ENCODE results near the gene ZNF358.
"Not testable (repeated sequence)": the region's sequence is repeated elsewhere in the genome, so short reads cannot be mapped to it uniquely, and the experiment has no call there.

ZNF358 gene

GRCh38 chr19:7534531-7535046, 18.7 kb downstream of the ZNF358 start:
- Histone ChIP-seq H3K4me1 (ENCODE audit: insufficient read depth, low read length) (no peaks in the 10 kb centered on the region), H3K36me3 (ENCODE audit: insufficient read depth, low read depth, low read length) (peaks cover 24% of the 10 kb centered on the region), H3K9ac (ENCODE audit: low read depth, low read length) (peak overlapping the region; percentile 79; the same call in 1 of the 2 replicates), H3K27me3 (ENCODE audit: insufficient read depth, low read length) (no peaks in the 10 kb centered on the region), H3K27ac (ENCODE audit: low read length) (peak overlapping the region; percentile 72), H3K4me3 (ENCODE audit: low read length) (peak overlapping the region; percentile 94), H3K9me3 (ENCODE audit: insufficient read depth, low read depth, low read length) (no peaks in the 10 kb centered on the region)

- H3K9me3 ChIP-seq (ENCODE audit: insufficient read depth, low read depth, low read length), result no peaks in the 10 kb centered on the region
- H3K27ac ChIP-seq (ENCODE audit: low read length), result peak within 1 kb of the TSS; percentile 72
- peak within 1 kb of the TSS; percentile 79 for H3K9ac ChIP-seq (ENCODE audit: low read depth, low read length)
- peaks cover 27% of the 10 kb centered on the region for H3K36me3 ChIP-seq (ENCODE audit: insufficient read depth, low read depth, low read length)
- peak within 1 kb of the TSS; percentile 94 for H3K4me3 ChIP-seq (ENCODE audit: low read length)
- H3K4me1 ChIP-seq (ENCODE audit: insufficient read depth, low read length), result no peaks in the 10 kb centered on the region
- no peaks in the 10 kb centered on the region for H3K27me3 ChIP-seq (ENCODE audit: insufficient read depth, low read length)
Observed at GRCh38 chr19:7535047-7535997, 19.4 kb downstream of the ZNF358 start, which contains the start of gene PNPLA6. TSS of gene PNPLA6 (plus strand) at chr19:7535717. CDS start at chr19:7535789, 72 bp downstream.

- Histone ChIP-seq H3K4me1 (ENCODE audit: insufficient read depth, low read length) (no peaks in the 10 kb centered on the region), H3K4me3 (ENCODE audit: low read length) (peak overlapping the region; percentile 94), H3K27ac (ENCODE audit: low read length) (peak overlapping the region; percentile 11), H3K9me3 (ENCODE audit: insufficient read depth, low read depth, low read length) (no peaks in the 10 kb centered on the region), H3K9ac (ENCODE audit: low read depth, low read length) (peak overlapping the region; percentile 49; the same call in 1 of the 2 replicates), H3K36me3 (ENCODE audit: insufficient read depth, low read depth, low read length) (peaks cover 31% of the 10 kb centered on the region), H3K27me3 (ENCODE audit: insufficient read depth, low read length) (no peaks in the 10 kb centered on the region)
Observed at GRCh38 chr19:7535998-7536695, 20.2 kb downstream of the ZNF358 start.

- peaks cover 48% of the 10 kb centered on the region for H3K36me3 ChIP-seq (ENCODE audit: insufficient read depth, low read depth, low read length)
- H3K27me3 ChIP-seq (ENCODE audit: insufficient read depth, low read length); H3K9ac ChIP-seq (ENCODE audit: low read depth, low read length); H3K9me3 ChIP-seq (ENCODE audit: insufficient read depth, low read depth, low read length); H3K27ac ChIP-seq (ENCODE audit: low read length); H3K4me3 ChIP-seq (ENCODE audit: low read length); H3K4me1 ChIP-seq (ENCODE audit: insufficient read depth, low read length): not testable (repeated sequence)
Observed at GRCh38 chr19:7538990-7539389, 23.1 kb downstream of the ZNF358 start.

- Histone ChIP-seq H3K4me1 (ENCODE audit: insufficient read depth, low read length) (no peaks in the 10 kb centered on the region), H3K4me3 (ENCODE audit: low read length) (no peak overlapping the region), H3K9ac (ENCODE audit: low read depth, low read length) (no peak overlapping the region), H3K36me3 (ENCODE audit: insufficient read depth, low read depth, low read length) (peaks cover 48% of the 10 kb centered on the region), H3K27me3 (ENCODE audit: insufficient read depth, low read length) (no peaks in the 10 kb centered on the region), H3K9me3 (ENCODE audit: insufficient read depth, low read depth, low read length) (no peaks in the 10 kb centered on the region), H3K27ac (ENCODE audit: low read length) (no peak overlapping the region)
Observed at GRCh38 chr19:7539827-7540425, 24.0 kb downstream of the ZNF358 start.

- Histone ChIP-seq H3K9me3 (ENCODE audit: insufficient read depth, low read depth, low read length) (no peaks in the 10 kb centered on the region), H3K36me3 (ENCODE audit: insufficient read depth, low read depth, low read length) (peaks cover 52% of the 10 kb centered on the region)
Observed at GRCh38 chr19:7540761-7541474, 25.0 kb downstream of the ZNF358 start.

GRCh38 chr19:7541475-7541824, 25.5 kb downstream of the ZNF358 start:
- no peak overlapping the region for H3K9ac ChIP-seq (ENCODE audit: low read depth, low read length)
- peaks cover 52% of the 10 kb centered on the region for H3K36me3 ChIP-seq (ENCODE audit: insufficient read depth, low read depth, low read length)
- H3K4me3 ChIP-seq (ENCODE audit: low read length), result no peak overlapping the region
- no peaks in the 10 kb centered on the region for H3K4me1 ChIP-seq (ENCODE audit: insufficient read depth, low read length)
- H3K9me3 ChIP-seq (ENCODE audit: insufficient read depth, low read depth, low read length), result no peaks in the 10 kb centered on the region
- H3K27me3 ChIP-seq (ENCODE audit: insufficient read depth, low read length), result no peaks in the 10 kb centered on the region
- no peak overlapping the region for H3K27ac ChIP-seq (ENCODE audit: low read length)

More at GRCh38 chr19:7540761-7541474, 25.0 kb downstream of the ZNF358 start:
- Histone ChIP-seq H3K4me3 (ENCODE audit: low read length) (no peak overlapping the region), H3K27me3 (ENCODE audit: insufficient read depth, low read length) (no peaks in the 10 kb centered on the region), H3K27ac (ENCODE audit: low read length) (no peak overlapping the region), H3K4me1 (ENCODE audit: insufficient read depth, low read length) (no peaks in the 10 kb centered on the region), H3K9ac (ENCODE audit: low read depth, low read length) (no peak overlapping the region)

- Histone ChIP-seq H3K36me3 (ENCODE audit: insufficient read depth, low read depth, low read length) (peaks cover 50% of the 10 kb centered on the region), H3K9me3 (ENCODE audit: insufficient read depth, low read depth, low read length) (no peaks in the 10 kb centered on the region), H3K4me1 (ENCODE audit: insufficient read depth, low read length) (no peaks in the 10 kb centered on the region), H3K27ac (ENCODE audit: low read length) (no peak overlapping the region), H3K27me3 (ENCODE audit: insufficient read depth, low read length) (no peaks in the 10 kb centered on the region), H3K4me3 (ENCODE audit: low read length) (no peak overlapping the region), H3K9ac (ENCODE audit: low read depth, low read length) (no peak overlapping the region)
Observed at GRCh38 chr19:7541828-7542443, 26.0 kb downstream of the ZNF358 start.

GRCh38 chr19:7542556-7543348, 26.8 kb downstream of the ZNF358 start:
- no peak overlapping the region for H3K27ac ChIP-seq (ENCODE audit: low read length)
- H3K36me3 ChIP-seq (ENCODE audit: insufficient read depth, low read depth, low read length), result peaks cover 42% of the 10 kb centered on the region
- H3K9me3 ChIP-seq (ENCODE audit: insufficient read depth, low read depth, low read length), result no peaks in the 10 kb centered on the region
- no peaks in the 10 kb centered on the region for H3K27me3 ChIP-seq (ENCODE audit: insufficient read depth, low read length)
- no peaks in the 10 kb centered on the region for H3K4me1 ChIP-seq (ENCODE audit: insufficient read depth, low read length)
- H3K9ac ChIP-seq (ENCODE audit: low read depth, low read length), result no peak overlapping the region
- no peak overlapping the region for H3K4me3 ChIP-seq (ENCODE audit: low read length)

- H3K9ac ChIP-seq (ENCODE audit: low read depth, low read length), result no peak overlapping the region
- H3K4me1 ChIP-seq (ENCODE audit: insufficient read depth, low read length), result no peaks in the 10 kb centered on the region
Observed at GRCh38 chr19:7544626-7545025, 28.7 kb downstream of the ZNF358 start.

More at GRCh38 chr19:7544626-7545025, 28.7 kb downstream of the ZNF358 start:
- Histone ChIP-seq H3K4me3 (ENCODE audit: low read length) (no peak overlapping the region), H3K27ac (ENCODE audit: low read length) (no peak overlapping the region), H3K9me3 (ENCODE audit: insufficient read depth, low read depth, low read length) (no peaks in the 10 kb centered on the region), H3K36me3 (ENCODE audit: insufficient read depth, low read depth, low read length) (peaks cover 34% of the 10 kb centered on the region), H3K27me3 (ENCODE audit: insufficient read depth, low read length) (no peaks in the 10 kb centered on the region)

Data from iPS-20b (cell line).